Erythroblast (primary cell): Measurements from ENCODE around the gene FTO.

Experiments
- GATA1 ChIP-seq: IDR thresholded peaks from 2 replicates; pipeline ENCODE4 v1.6.1; 2011; ENCODE audit warnings: low read depth, mild to moderate bottlenecking, control low read depth, low read length, moderate library complexity
- POLR2A ChIP-seq: IDR thresholded peaks from 2 replicates; pipeline ENCODE4 v1.6.1; 2011; ENCODE audit warnings: mild to moderate bottlenecking, low read length

GRCh38 chr16:53771655-53772497 lies 67.9 kb downstream of the FTO start:
- TF ChIP-seq POLR2A, result no peak
- TF ChIP-seq GATA1, result no peak
